ENCODE data around the gene POU4F2. TPM values are rescaled to one million over a fixed set of nuclear protein-coding genes. Genes with fewer than 3 reads are reported as not detected.

The POU4F2 gene, protein sequence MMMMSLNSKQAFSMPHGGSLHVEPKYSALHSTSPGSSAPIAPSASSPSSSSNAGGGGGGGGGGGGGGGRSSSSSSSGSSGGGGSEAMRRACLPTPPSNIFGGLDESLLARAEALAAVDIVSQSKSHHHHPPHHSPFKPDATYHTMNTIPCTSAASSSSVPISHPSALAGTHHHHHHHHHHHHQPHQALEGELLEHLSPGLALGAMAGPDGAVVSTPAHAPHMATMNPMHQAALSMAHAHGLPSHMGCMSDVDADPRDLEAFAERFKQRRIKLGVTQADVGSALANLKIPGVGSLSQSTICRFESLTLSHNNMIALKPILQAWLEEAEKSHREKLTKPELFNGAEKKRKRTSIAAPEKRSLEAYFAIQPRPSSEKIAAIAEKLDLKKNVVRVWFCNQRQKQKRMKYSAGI
- total RNA-seq (2021; ENCODE audit: unreplicated experiment) (not detected), Bru-seq, nascent RNA (not detected), BruChase-seq, experiment 1, labeled RNA remaining after a 6-hour chase (not detected), BruChase-seq, experiment 2, labeled RNA remaining after a 2-hour chase (not detected)
- polyA plus RNA-seq (2012) = not detected in 2 replicates
- long read RNA-seq = 0 reads

DNA sequence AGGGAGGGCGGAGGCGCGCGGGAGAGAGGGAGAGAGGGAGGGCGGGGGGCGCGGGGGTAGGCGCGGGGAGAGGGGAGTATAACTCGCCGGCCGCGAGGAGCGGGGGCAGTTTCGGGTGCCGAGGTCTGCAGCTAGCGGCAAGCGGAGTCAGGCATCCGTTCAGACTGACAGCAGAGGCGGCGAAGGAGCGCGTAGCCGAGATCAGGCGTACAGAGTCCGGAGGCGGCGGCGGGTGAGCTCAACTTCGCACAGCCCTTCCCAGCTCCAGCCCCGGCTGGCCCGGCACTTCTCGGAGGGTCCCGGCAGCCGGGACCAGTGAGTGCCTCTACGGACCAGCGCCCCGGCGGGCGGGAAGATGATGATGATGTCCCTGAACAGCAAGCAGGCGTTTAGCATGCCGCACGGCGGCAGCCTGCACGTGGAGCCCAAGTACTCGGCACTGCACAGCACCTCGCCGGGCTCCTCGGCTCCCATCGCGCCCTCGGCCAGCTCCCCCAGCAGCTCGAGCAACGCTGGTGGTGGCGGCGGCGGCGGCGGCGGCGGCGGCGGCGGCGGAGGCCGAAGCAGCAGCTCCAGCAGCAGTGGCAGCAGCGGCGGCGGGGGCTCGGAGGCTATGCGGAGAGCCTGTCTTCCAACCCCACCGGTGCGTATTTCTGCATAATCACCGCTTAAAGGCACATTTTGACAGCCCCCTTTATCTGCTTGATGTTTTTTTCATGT is at the start of gene POU4F2:
Gene POU4F2, plus strand, starts transcription at position 108 of the 720 bp plus-strand sequence. Its CDS starts 248 bp downstream, at position 356.
- no peak for DNase-seq (ENCODE audit: low read depth, low spot score)
- Histone ChIP-seq H3K27ac (ENCODE audit: low read depth, low read length) (no peak within 1 kb of the TSS), H4K20me1 (ENCODE audit: insufficient read depth) (no peaks in the 10 kb centered on the region), H3K36me3 (ENCODE audit: control insufficient read depth in 1 of 2, insufficient read depth in 2 of 2, low read length in 2 of 2) (no peaks in the 10 kb centered on the region), H3K4me2 (ENCODE audit: low read length) (no peak within 1 kb of the TSS), H2AFZ (ENCODE audit: low read depth, low read length, poor library complexity, severe bottlenecking) (no peak within 1 kb of the TSS), H3K4me3 (replicated peaks in 1 of 2; ENCODE audit: low read depth in 1 of 2, low read length in 2 of 2) (no peak within 1 kb of the TSS), H3K79me2 (ENCODE audit: insufficient read depth, low read length) (no peaks in the 10 kb centered on the region), H3K9me3 (ENCODE audit: control insufficient read depth in 1 of 2, insufficient read depth in 1 of 2, low read depth in 1 of 2, low read length in 2 of 2) (no peaks in the 10 kb centered on the region), H3K9me2 (ENCODE audit: insufficient read depth) (no peaks in the 10 kb centered on the region; the same call in 1 of the 2 replicates), H3K27me3 (ENCODE audit: insufficient read depth, low read length) (peaks cover 9% of the 10 kb centered on the region), H3K9ac (ENCODE audit: low read length) (no peak within 1 kb of the TSS), H3K4me1 (ENCODE audit: control insufficient read depth in 1 of 2, insufficient read depth in 2 of 2, low read length in 2 of 2) (no peaks in the 10 kb centered on the region)
- TF ChIP-seq CBX3 (IDR thresholded peaks at IDR 0.05; ENCODE audit: low read depth) (no peak), CEBPB (IDR thresholded peaks at IDR 0.05; ENCODE audit: low read depth) (no peak), POLR2AphosphoS5 (IDR thresholded peaks at IDR 0.05; ENCODE audit: low read depth, low read length) (no peak), SIN3A (IDR thresholded peaks at IDR 0.05; ENCODE audit: low read depth) (no peak), EGR1 (IDR thresholded peaks at IDR 0.05; ENCODE audit: low read depth) (no peak), JUND (IDR thresholded peaks at IDR 0.05) (no peak), SP1 (IDR thresholded peaks at IDR 0.05; ENCODE audit: low read depth) (no peak), RAD21 (IDR thresholded peaks at IDR 0.05; ENCODE audit: low read depth) (no peak), ELF1 (IDR thresholded peaks at IDR 0.05; ENCODE audit: borderline replicate concordance, low read depth) (no peak), EZH2 (IDR thresholded peaks at IDR 0.05) (no peak), YY1 (IDR thresholded peaks at IDR 0.05; ENCODE audit: extremely low read depth, insufficient replicate concordance, low read depth, low read length) (no peak), FOSL1 (IDR thresholded peaks at IDR 0.05; ENCODE audit: low read depth) (no peak)
- TF ChIP-seq, protein P1, sequence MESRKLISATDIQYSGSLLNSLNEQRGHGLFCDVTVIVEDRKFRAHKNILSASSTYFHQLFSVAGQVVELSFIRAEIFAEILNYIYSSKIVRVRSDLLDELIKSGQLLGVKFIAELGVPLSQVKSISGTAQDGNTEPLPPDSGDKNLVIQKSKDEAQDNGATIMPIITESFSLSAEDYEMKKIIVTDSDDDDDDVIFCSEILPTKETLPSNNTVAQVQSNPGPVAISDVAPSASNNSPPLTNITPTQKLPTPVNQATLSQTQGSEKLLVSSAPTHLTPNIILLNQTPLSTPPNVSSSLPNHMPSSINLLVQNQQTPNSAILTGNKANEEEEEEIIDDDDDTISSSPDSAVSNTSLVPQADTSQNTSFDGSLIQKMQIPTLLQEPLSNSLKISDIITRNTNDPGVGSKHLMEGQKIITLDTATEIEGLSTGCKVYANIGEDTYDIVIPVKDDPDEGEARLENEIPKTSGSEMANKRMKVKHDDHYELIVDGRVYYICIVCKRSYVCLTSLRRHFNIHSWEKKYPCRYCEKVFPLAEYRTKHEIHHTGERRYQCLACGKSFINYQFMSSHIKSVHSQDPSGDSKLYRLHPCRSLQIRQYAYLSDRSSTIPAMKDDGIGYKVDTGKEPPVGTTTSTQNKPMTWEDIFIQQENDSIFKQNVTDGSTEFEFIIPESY (IDR thresholded peaks at IDR 0.05; ENCODE audit: extremely low read depth, insufficient replicate concordance, low read length) = no peak
- TF ChIP-seq, protein P2, sequence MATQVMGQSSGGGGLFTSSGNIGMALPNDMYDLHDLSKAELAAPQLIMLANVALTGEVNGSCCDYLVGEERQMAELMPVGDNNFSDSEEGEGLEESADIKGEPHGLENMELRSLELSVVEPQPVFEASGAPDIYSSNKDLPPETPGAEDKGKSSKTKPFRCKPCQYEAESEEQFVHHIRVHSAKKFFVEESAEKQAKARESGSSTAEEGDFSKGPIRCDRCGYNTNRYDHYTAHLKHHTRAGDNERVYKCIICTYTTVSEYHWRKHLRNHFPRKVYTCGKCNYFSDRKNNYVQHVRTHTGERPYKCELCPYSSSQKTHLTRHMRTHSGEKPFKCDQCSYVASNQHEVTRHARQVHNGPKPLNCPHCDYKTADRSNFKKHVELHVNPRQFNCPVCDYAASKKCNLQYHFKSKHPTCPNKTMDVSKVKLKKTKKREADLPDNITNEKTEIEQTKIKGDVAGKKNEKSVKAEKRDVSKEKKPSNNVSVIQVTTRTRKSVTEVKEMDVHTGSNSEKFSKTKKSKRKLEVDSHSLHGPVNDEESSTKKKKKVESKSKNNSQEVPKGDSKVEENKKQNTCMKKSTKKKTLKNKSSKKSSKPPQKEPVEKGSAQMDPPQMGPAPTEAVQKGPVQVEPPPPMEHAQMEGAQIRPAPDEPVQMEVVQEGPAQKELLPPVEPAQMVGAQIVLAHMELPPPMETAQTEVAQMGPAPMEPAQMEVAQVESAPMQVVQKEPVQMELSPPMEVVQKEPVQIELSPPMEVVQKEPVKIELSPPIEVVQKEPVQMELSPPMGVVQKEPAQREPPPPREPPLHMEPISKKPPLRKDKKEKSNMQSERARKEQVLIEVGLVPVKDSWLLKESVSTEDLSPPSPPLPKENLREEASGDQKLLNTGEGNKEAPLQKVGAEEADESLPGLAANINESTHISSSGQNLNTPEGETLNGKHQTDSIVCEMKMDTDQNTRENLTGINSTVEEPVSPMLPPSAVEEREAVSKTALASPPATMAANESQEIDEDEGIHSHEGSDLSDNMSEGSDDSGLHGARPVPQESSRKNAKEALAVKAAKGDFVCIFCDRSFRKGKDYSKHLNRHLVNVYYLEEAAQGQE (IDR thresholded peaks at IDR 0.05; ENCODE audit: low read depth) = no peak
- TF ChIP-seq, protein P3, sequence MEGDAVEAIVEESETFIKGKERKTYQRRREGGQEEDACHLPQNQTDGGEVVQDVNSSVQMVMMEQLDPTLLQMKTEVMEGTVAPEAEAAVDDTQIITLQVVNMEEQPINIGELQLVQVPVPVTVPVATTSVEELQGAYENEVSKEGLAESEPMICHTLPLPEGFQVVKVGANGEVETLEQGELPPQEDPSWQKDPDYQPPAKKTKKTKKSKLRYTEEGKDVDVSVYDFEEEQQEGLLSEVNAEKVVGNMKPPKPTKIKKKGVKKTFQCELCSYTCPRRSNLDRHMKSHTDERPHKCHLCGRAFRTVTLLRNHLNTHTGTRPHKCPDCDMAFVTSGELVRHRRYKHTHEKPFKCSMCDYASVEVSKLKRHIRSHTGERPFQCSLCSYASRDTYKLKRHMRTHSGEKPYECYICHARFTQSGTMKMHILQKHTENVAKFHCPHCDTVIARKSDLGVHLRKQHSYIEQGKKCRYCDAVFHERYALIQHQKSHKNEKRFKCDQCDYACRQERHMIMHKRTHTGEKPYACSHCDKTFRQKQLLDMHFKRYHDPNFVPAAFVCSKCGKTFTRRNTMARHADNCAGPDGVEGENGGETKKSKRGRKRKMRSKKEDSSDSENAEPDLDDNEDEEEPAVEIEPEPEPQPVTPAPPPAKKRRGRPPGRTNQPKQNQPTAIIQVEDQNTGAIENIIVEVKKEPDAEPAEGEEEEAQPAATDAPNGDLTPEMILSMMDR (IDR thresholded peaks at IDR 0.05 in 2 of 3, conservative IDR thresholded peaks at IDR 0.05 in 1 of 3; ENCODE audit: borderline replicate concordance in 1 of 3, insufficient read depth in 1 of 3, low read depth in 2 of 3, low read length in 2 of 3) = no peak
- TF ChIP-seq, protein P4, sequence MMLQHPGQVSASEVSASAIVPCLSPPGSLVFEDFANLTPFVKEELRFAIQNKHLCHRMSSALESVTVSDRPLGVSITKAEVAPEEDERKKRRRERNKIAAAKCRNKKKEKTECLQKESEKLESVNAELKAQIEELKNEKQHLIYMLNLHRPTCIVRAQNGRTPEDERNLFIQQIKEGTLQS (IDR thresholded peaks at IDR 0.05) = no peak
- TF ChIP-seq, protein P5, sequence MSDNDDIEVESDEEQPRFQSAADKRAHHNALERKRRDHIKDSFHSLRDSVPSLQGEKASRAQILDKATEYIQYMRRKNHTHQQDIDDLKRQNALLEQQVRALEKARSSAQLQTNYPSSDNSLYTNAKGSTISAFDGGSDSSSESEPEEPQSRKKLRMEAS (IDR thresholded peaks at IDR 0.05) = no peak
- RAD21 ChIA-PET (ENCODE audit: low non-redundant PET in 1 of 2, low total read pairs in 2 of 2, uncharacterized antibody in 2 of 2, unreplicated experiment in 2 of 2) = no interaction called here
- no peak for ATAC-seq
- no TSS peak for BruUV-seq (replicated peaks)
- intact Hi-C loops (cut with micrococcal nuclease) = no loop called here
- CTCF ChIA-PET = no interaction called here
- POLR2A ChIA-PET = no interaction called here

Data from HCT116 (cell line).